Heart right ventricle (tissue), 16 donors: ENCODE measurements around the gene TIMP2. TPM values are rescaled to one million over a fixed set of nuclear protein-coding genes. Genes with fewer than 3 reads are reported as not detected.
A peak's percentile ranks its signal among the peaks of the same experiment; 100 is the strongest.

ENCODE experiments used
- ATAC-seq, 8 donors: fragments of 200-7000 bp; cut with Tn5 transposase; one replicate each; pipeline ENCODE4 v1.9.1; 2020; ENCODE audit warnings: mild to moderate bottlenecking in 8 of 8, moderate library complexity in 8 of 8, moderate number of reproducible peaks in 1 of 8
- DNase-seq, 2 donors: peaks; one replicate each; pipeline ENCODE4 v3.0.0-alpha.2; 2020
- H3K27ac ChIP-seq, 10 donors: fragments of 200-600 bp; sonication (generic) in 2 of 10; one replicate each; pipeline versions ENCODE4 v1.5.0 to v1.8.0; 2020 to 2022; ENCODE audit warnings: mild to moderate bottlenecking in 3 of 10
- H3K27me3 ChIP-seq, 7 donors: fragments of 200-600 bp; one replicate each; pipeline ENCODE4 v1.8.0; 2021 to 2022; ENCODE audit warnings: mild to moderate bottlenecking in 2 of 7
- H3K36me3 ChIP-seq, 9 donors: fragments of 200-600 bp; sonication (generic) in 1 of 9; one replicate each; pipeline versions ENCODE4 v1.5.0 to v1.8.0; 2020 to 2022; ENCODE audit warnings: mild to moderate bottlenecking in 2 of 9
- H3K4me1 ChIP-seq, 9 donors: fragments of 200-600 bp; sonication (generic) in 1 of 9; one replicate each; pipeline versions ENCODE4 v1.5.0 to v1.8.0; 2020 to 2022; ENCODE audit warnings: mild to moderate bottlenecking in 4 of 9
- H3K4me3 ChIP-seq, 10 donors: fragments of 200-600 bp; sonication (generic) in 2 of 10; one replicate each; pipeline versions ENCODE4 v1.5.0 to v1.8.0; 2020 to 2022; ENCODE audit warnings: mild to moderate bottlenecking in 7 of 10, moderate library complexity in 2 of 10
- H3K9me3 ChIP-seq, 11 donors: fragments of 200-600 bp in 10 of 11; sonication (generic) in 2 of 11; one replicate each; pipeline versions ENCODE4 v1.5.0 to v1.8.0; 2013 to 2022; ENCODE audit warnings: mild to moderate bottlenecking in 2 of 11, control low read depth in 1 of 11, moderate library complexity in 1 of 11
- WGBS, 2 donors: extraction: QIAGEN DNeasy Blood & Tissue Kit; methylation state at CpG; one replicate each; pipeline ENCODE4 v1.1.7; 2013; ENCODE audit warnings: inconsistent platforms in 1 of 2; 5-methylcytosine and 5-hydroxymethylcytosine counted together
- intact Hi-C, 10 donors: fragments of 100-400 bp; cut with DNase I; formaldehyde crosslinking; loops; one replicate each; pipeline versions ENCODE4 v1.11.1 to v1.14.2; 2022
- polyA plus RNA-seq, 2 donors: library from polyadenylated mRNA; stranded (reverse); fragments of 200-250 nt; gene quantifications; one replicate each; pipeline ENCODE4 v1.2.3, GENCODE V29; 2013
- total RNA-seq, 10 donors: library from RNA; stranded (reverse); fragmentation: NEBNext Ultra II Directional in 3 of 10; extraction: Animal tissue kit (Norgen Biotek cat#: 25700) in 3 of 10; gene quantifications; one replicate each; pipeline versions ENCODE4 v1.2.1 to v1.2.4, GENCODE V29; 2021 to 2023
- TF ChIP-seq, protein P1 (sequence below), 9 donors: fragments of 200-600 bp; sonication (generic) in 2 of 9; IDR thresholded peaks; one replicate each; pipeline versions ENCODE4 v1.5.0 to v1.8.0; 2021 to 2022; ENCODE audit warnings: antibody characterized with exemption in 9 of 9, mild to moderate bottlenecking in 5 of 9, moderate library complexity in 1 of 9
- donor health status: Arrhythmogenic right ventricular cardiomyopathy.
- donor health status: ischemic (EF 13 %, LVEDD 7.1; RV severe dilation, severe dysfunction).
- donor health status: healthy with polysubstance abuse.
- donor health status: DM: no; HTN: yes; CAD: no.
- donor health status: DM: no; HTN: no; CAD: no.
- donor health status: ischemic (EF 25% LVEDD 6.9; RV normal size, moderate dysfunction).
- donor health status: ischemic (EF 25% LVEDD 5.7; RV mildly dilated, moderate dysfunction).
- donor health status: healthy.
- donor health status: DM: yes; HTN: yes; CAD: no.
- donor health status: Ischemic cardiomyopathy.
- donor health status: ischemic (EF 35%, LVEDD 5.7; RV mildly dilated, moderate dysfunction).
- donor health status: nonischemic (EF 11% LVEDD 7.7; RV severe dilation, severe dysfunction).
- donor health status: DM: yes; HTN: yes; CAD: no.
- donor health status: PGD.
- donor health status: ischemic (EF 29% LVEDD 5.4; RV normal size, mild dysfunction).
- donor health status: nonischemic (EF 23%, LVEDD 6.1; RV moderate dilation, normal function).

TIMP2 gene
- total and polyA plus RNA-seq, 12 donors: 32.4 to 118 (median 96.7) TPM

DNA sequence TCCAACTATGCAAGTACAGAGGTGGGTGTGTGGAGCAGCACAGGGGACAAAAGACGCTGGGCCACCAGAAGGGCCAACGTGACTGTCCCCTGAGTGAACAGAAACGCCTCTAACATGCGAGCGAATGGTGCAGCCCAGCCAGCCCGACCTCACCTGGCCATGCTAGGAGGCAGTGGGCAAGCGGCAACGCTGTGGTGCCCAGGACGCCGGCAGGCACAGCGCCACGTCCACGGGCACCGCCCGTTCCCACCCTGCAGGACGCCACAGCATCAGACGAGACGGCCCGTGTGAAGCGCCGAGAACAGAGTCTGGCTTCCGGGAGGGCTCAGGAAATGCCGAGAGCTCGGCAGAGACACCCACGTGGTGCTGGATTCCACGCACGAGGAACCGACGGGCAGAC lies 24.4 kb downstream of the TIMP2 start:
- Histone ChIP-seq H3K27ac (no peak overlapping the region), H3K4me3 (no peak overlapping the region), H3K36me3 (peaks cover 0 to 36% (median 0%) of the 10 kb centered on the region in 9 donors), H3K9me3 (no peaks in the 10 kb centered on the region), H3K27me3 (no peaks in the 10 kb centered on the region), H3K4me1 (peaks cover 23 to 74% (median 56%) of the 10 kb centered on the region in 9 donors)
- TF ChIP-seq, protein P1, sequence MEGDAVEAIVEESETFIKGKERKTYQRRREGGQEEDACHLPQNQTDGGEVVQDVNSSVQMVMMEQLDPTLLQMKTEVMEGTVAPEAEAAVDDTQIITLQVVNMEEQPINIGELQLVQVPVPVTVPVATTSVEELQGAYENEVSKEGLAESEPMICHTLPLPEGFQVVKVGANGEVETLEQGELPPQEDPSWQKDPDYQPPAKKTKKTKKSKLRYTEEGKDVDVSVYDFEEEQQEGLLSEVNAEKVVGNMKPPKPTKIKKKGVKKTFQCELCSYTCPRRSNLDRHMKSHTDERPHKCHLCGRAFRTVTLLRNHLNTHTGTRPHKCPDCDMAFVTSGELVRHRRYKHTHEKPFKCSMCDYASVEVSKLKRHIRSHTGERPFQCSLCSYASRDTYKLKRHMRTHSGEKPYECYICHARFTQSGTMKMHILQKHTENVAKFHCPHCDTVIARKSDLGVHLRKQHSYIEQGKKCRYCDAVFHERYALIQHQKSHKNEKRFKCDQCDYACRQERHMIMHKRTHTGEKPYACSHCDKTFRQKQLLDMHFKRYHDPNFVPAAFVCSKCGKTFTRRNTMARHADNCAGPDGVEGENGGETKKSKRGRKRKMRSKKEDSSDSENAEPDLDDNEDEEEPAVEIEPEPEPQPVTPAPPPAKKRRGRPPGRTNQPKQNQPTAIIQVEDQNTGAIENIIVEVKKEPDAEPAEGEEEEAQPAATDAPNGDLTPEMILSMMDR (IDR thresholded peaks at IDR 0.05): no peak
- DNase-seq (no peak), ATAC-seq (no peak)
- intact Hi-C loops: no loop called here
- 83 to 88% methylated on average over 29 of the region's 29 CpGs for WGBS, 2 donors

GRCh38 chr17:78899361-78900260 lies 25.6 kb downstream of the TIMP2 start:
- 42 to 54% methylated on average over 18 of the region's 18 CpGs for WGBS, 2 donors
- H3K36me3 ChIP-seq: peaks cover 0 to 36% (median 0%) of the 10 kb centered on the region in 9 donors
- intact Hi-C loops: no loop called here
- peak overlapping the region in 8 of 10 donors; percentile 6 to 72 (median 60) for H3K27ac ChIP-seq
- ATAC-seq: peak; percentile 60 to 85 (median 75)
- DNase-seq: peak; percentile 63 to 66
- H3K4me1 ChIP-seq: peaks cover 30 to 73% (median 64%) of the 10 kb centered on the region in 9 donors
- H3K4me3 ChIP-seq: no peak overlapping the region
- H3K27me3 ChIP-seq: no peaks in the 10 kb centered on the region
- H3K9me3 ChIP-seq: no peaks in the 10 kb centered on the region
- TF ChIP-seq, protein P1 (IDR thresholded peaks at IDR 0.05): no peak

DNA sequence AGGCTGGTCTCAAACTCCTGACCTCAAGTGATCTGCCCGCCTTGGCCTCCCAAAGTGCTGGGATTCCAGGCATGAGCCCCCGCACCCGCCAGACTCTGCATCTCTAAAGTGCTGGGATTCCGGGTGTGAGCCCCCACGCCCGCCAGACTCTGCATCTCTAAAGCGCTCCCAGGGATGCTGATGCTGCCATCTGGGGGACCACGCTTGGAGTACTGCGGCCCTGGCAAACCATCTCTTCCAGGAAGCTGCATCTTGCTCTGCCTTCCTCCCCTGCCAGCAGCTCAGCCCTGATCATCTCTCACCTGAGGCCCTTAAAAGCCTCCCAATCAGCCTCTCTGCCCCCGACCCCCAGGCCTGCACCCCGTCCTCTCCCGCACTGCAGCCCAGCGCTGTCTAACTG lies 26.2 kb downstream of the TIMP2 start:
- ATAC-seq: peak in 1 of 8 donors; percentile 9
- peak overlapping the region in 7 of 10 donors; percentile 6 to 72 (median 61) for H3K27ac ChIP-seq
- intact Hi-C loops: no loop called here

More for the DNA sequence above, 26.2 kb downstream of the TIMP2 start:
- no peak for DNase-seq
- Histone ChIP-seq H3K4me1 (peaks cover 32 to 77% (median 69%) of the 10 kb centered on the region in 9 donors), H3K9me3 (no peaks in the 10 kb centered on the region), H3K36me3 (peaks cover 0 to 32% (median 0%) of the 10 kb centered on the region in 9 donors), H3K27me3 (no peaks in the 10 kb centered on the region), H3K4me3 (no peak overlapping the region)
- TF ChIP-seq, protein P1 (IDR thresholded peaks at IDR 0.05): no peak
- WGBS, 2 donors: 69 to 74% methylated on average over 13 of the region's 13 CpGs
